IMR-90 (cell line): ENCODE data around the gene IGF2R. TPM values are rescaled to one million over a fixed set of nuclear protein-coding genes. Genes with fewer than 3 reads are reported as not detected.

Source experiments
- ATAC-seq: fragments of 200-7000 bp; cut with Tn5 transposase; 2 replicates; pipeline ENCODE4 v1.9.1; 2020; ENCODE audit warnings: low read depth, mild to moderate bottlenecking, moderate library complexity
- BruUV-seq: library from RNA; stranded (reverse); fragments of 400-500 nt; replicated peaks from 2 replicates; lab custom pipeline; 2021; lab: Mats Ljungman, UMichigan
- CTCF ChIA-PET: fragments of 300-600 bp; formaldehyde crosslinking; extraction: SDS; loops from one replicate; lab custom pipeline; 2021; ENCODE audit warnings: antibody characterized with exemption; lab: Yijun Ruan, JAX
- POLR2A ChIA-PET: fragments of 300-600 bp; sonication (Branson Sonifier 250); formaldehyde crosslinking; loops from one replicate; lab custom pipeline; 2022; ENCODE audit warnings: antibody characterized with exemption; ENCODE audit not compliant: unreplicated experiment; lab: Charles Lee
- DNase-seq: peaks from one replicate; pipeline ENCODE4 v3.0.0; 2013
- H2AFZ ChIP-seq: replicated peaks from 2 replicates; pipeline ENCODE3; 2013; ENCODE audit warnings: low read length, mild to moderate bottlenecking; ENCODE audit not compliant: poor library complexity
- H2AK5ac ChIP-seq: 2 replicates; pipeline ENCODE4 v1.6.1; 2013; ENCODE audit warnings: low read depth, low read length, inconsistent platforms
- H2AK9ac ChIP-seq: replicated peaks from 2 replicates; pipeline ENCODE3; 2013; ENCODE audit warnings: mild to moderate bottlenecking, low read depth, low read length, moderate library complexity; ENCODE audit not compliant: poor library complexity
- H2BK120ac ChIP-seq: 2 replicates; pipeline ENCODE4 v1.6.1; 2013; ENCODE audit warnings: low read depth, low read length, inconsistent platforms
- H2BK15ac ChIP-seq: 3 replicates; pipeline ENCODE4 v1.6.1; 2013; ENCODE audit warnings: low read depth, low read length, inconsistent platforms
- H2BK20ac ChIP-seq: 2 replicates; pipeline ENCODE4 v1.6.1; 2013; ENCODE audit warnings: low read depth, mild to moderate bottlenecking, inconsistent platforms, low read length, moderate library complexity
- H2BK5ac ChIP-seq: 2 replicates; pipeline ENCODE4 v1.6.1; 2013; ENCODE audit warnings: mild to moderate bottlenecking, low read depth, low read length, inconsistent platforms; ENCODE audit not compliant: poor library complexity, severe bottlenecking
- H3K14ac ChIP-seq: replicated peaks from 2 replicates; pipeline ENCODE4 v1.6.1; 2013; ENCODE audit warnings: low read depth, low read length, inconsistent platforms
- H3K18ac ChIP-seq: 2 replicates; pipeline ENCODE4 v1.6.1; 2013; ENCODE audit warnings: low read depth, low read length, control low read depth
- H3K23ac ChIP-seq: 2 replicates; pipeline ENCODE4 v1.6.1; 2013; ENCODE audit warnings: low read depth, low read length, inconsistent platforms
- H3K27ac ChIP-seq: 2 replicates; pipeline ENCODE4 v1.5.1; 2013; ENCODE audit warnings: mild to moderate bottlenecking, control low read depth, low read length; ENCODE audit not compliant: insufficient read depth
- H3K27me3 ChIP-seq: 2 replicates; pipeline ENCODE4 v1.6.1; 2013; ENCODE audit warnings: low read length; ENCODE audit not compliant: control insufficient read depth, insufficient read depth
- H3K36me3 ChIP-seq: 2 replicates; pipeline ENCODE4 v1.6.1; 2013; ENCODE audit warnings: low read length, mixed read lengths; ENCODE audit not compliant: control insufficient read depth, insufficient read depth
- H3K4ac ChIP-seq: 2 replicates; pipeline ENCODE4 v1.6.1; 2013; ENCODE audit warnings: low read depth, low read length, inconsistent platforms
- H3K4me1 ChIP-seq: 2 replicates; pipeline ENCODE4 v1.6.1; 2013; ENCODE audit warnings: low read length, mixed read lengths; ENCODE audit not compliant: control insufficient read depth, insufficient read depth
- H3K4me2 ChIP-seq: 2 replicates; pipeline ENCODE4 v1.6.1; 2013; ENCODE audit warnings: low read depth, mild to moderate bottlenecking, control low read depth, low read length, moderate library complexity
- H3K4me3 ChIP-seq: 2 replicates; pipeline ENCODE4 v1.5.1; 2013; ENCODE audit warnings: low read depth, mild to moderate bottlenecking, control low read depth, low read length, moderate library complexity; ENCODE audit not compliant: insufficient read depth
- H3K56ac ChIP-seq: 2 replicates; pipeline ENCODE4 v1.6.1; 2013; ENCODE audit warnings: low read length, inconsistent platforms; ENCODE audit not compliant: insufficient read depth; ENCODE audit errors: extremely low read depth
- H3K79me1 ChIP-seq, 2 experiments: 2 replicates each; pipeline ENCODE4 v1.6.1; 2013; ENCODE audit warnings: low read length in 2 of 2, inconsistent platforms in 1 of 2, low read depth in 1 of 2
- H3K9ac ChIP-seq: 2 replicates; pipeline ENCODE4 v1.6.1; 2013; ENCODE audit warnings: low read depth, low read length, control low read depth
- H3K9me1 ChIP-seq: 2 replicates; pipeline ENCODE4 v1.6.1; 2013; ENCODE audit warnings: low read length, inconsistent platforms; ENCODE audit not compliant: insufficient read depth
- H3K9me3 ChIP-seq: 2 replicates; pipeline ENCODE4 v1.6.1; 2013; ENCODE audit warnings: low read length; ENCODE audit not compliant: control insufficient read depth, insufficient read depth
- H4K20me1 ChIP-seq: 2 replicates; pipeline ENCODE4 v1.6.1; 2013; ENCODE audit warnings: low read length, inconsistent platforms; ENCODE audit not compliant: insufficient read depth
- H4K5ac ChIP-seq: 2 replicates; pipeline ENCODE4 v1.6.1; 2013; ENCODE audit warnings: mild to moderate bottlenecking, low read depth, low read length, control low read depth
- H4K8ac ChIP-seq, 2 experiments: 2 replicates each; pipeline ENCODE4 v1.6.1; 2013; ENCODE audit warnings: low read depth in 2 of 2, low read length in 2 of 2, control low read depth in 1 of 2, inconsistent platforms in 1 of 2
- H4K91ac ChIP-seq: 2 replicates; pipeline ENCODE4 v1.6.1; 2013; ENCODE audit warnings: low read depth, low read length, inconsistent platforms; ENCODE audit not compliant: insufficient read depth
- BHLHE40 ChIP-seq: fragments of 150-350 bp; IDR thresholded peaks from 2 replicates; pipeline ENCODE4 v1.6.1; 2016; ENCODE audit warnings: mild to moderate bottlenecking, low read depth, low read length
- CEBPB ChIP-seq: IDR thresholded peaks from 2 replicates; pipeline ENCODE4 v1.6.1; 2012; ENCODE audit warnings: low read depth, low read length, improper control_type of control experiment
- CHD1 ChIP-seq: IDR thresholded peaks from 2 replicates; pipeline ENCODE4 v1.6.1; 2012; ENCODE audit warnings: low read depth, low read length, improper control_type of control experiment
- CTCF ChIP-seq: conservative IDR thresholded peaks from 2 replicates; pipeline ENCODE4 v1.5.1; 2012; ENCODE audit warnings: mild to moderate bottlenecking, low read depth, low read length, improper control_type of control experiment
- FOS ChIP-seq: fragments of 150-350 bp; IDR thresholded peaks from 2 replicates; pipeline ENCODE4 v1.6.1; 2016; ENCODE audit warnings: low read depth, low read length
- MAFK ChIP-seq: IDR thresholded peaks from 2 replicates; pipeline ENCODE4 v1.6.1; 2012; ENCODE audit warnings: low read depth, low read length, improper control_type of control experiment
- MAZ ChIP-seq: IDR thresholded peaks from 2 replicates; pipeline ENCODE4 v1.6.1; 2012; ENCODE audit warnings: low read depth, mild to moderate bottlenecking, low read length, improper control_type of control experiment, moderate library complexity, borderline replicate concordance
- MXI1 ChIP-seq: IDR thresholded peaks from 2 replicates; pipeline ENCODE4 v1.6.1; 2012; ENCODE audit warnings: low read depth, mild to moderate bottlenecking, low read length, moderate library complexity, borderline replicate concordance
- NFE2L2 ChIP-seq: fragments of 150-350 bp; IDR thresholded peaks from 2 replicates; pipeline ENCODE4 v1.6.1; 2016; ENCODE audit warnings: low read depth, mild to moderate bottlenecking, low read length
- POLR2A ChIP-seq: IDR thresholded peaks from 2 replicates; pipeline ENCODE4 v1.6.1; 2012; ENCODE audit warnings: mild to moderate bottlenecking, low read depth, low read length
- RAD21 ChIP-seq: IDR thresholded peaks from 2 replicates; pipeline ENCODE4 v1.6.1; 2012; ENCODE audit warnings: low read length, improper control_type of control experiment
- RCOR1 ChIP-seq: IDR thresholded peaks from 2 replicates; pipeline ENCODE4 v1.6.1; 2012; ENCODE audit warnings: mild to moderate bottlenecking, low read length, improper control_type of control experiment; ENCODE audit not compliant: insufficient replicate concordance
- RFX5 ChIP-seq: IDR thresholded peaks from 2 replicates; pipeline ENCODE4 v1.8.0; 2012; ENCODE audit warnings: low read depth, mild to moderate bottlenecking, low read length, moderate library complexity
- SMC3 ChIP-seq: fragments of 150-350 bp; IDR thresholded peaks from 2 replicates; pipeline ENCODE4 v1.6.1; 2016; ENCODE audit warnings: low read depth, mild to moderate bottlenecking, antibody characterized with exemption, low read length, moderate library complexity
- WGBS, 2 experiments: methylation state at CpG; one replicate each; pipeline versions ENCODE4 v1.1.5 to v1.1.7; 2013; ENCODE audit warnings: missing lambda C conversion rate in 2 of 2; ENCODE audit not compliant: insufficient read length in 1 of 2; ENCODE audit errors: extremely low coverage in 2 of 2; 5-methylcytosine and 5-hydroxymethylcytosine counted together
- dilution Hi-C: fragments of 300-500 bp; cut with HindIII; formaldehyde crosslinking; loops from one replicate; pipeline ENCODE4 v1.14.3; 2018; ENCODE audit warnings: low sequenced_read_pairs; ENCODE audit not compliant: unreplicated experiment
- in situ Hi-C: fragments of 300-500 bp; cut with MboI; formaldehyde crosslinking; loops from 3 replicates; pipeline ENCODE4 v1.14.3; 2019; ENCODE audit warnings: low sequenced_read_pairs, inconsistent platforms, mixed read lengths
- intact Hi-C: fragments of 100-400 bp; cut with micrococcal nuclease; formaldehyde crosslinking; loops from 2 replicates; pipeline ENCODE4 v1.10.0; 2022
- polyA plus RNA-seq, 3 experiments: library from polyadenylated mRNA; depleted of rRNA; stranded (reverse); fragments of >200 nt; gene quantifications; 2 replicates each; pipeline ENCODE4 v1.2.3, GENCODE V29; 2012; ENCODE audit warnings: low replicate concordance in 1 of 3
- total RNA-seq: library from RNA; depleted of rRNA; stranded (reverse); fragments of >200 nt; gene quantifications from 2 replicates; pipeline ENCODE4 v1.2.3, GENCODE V29; 2012
- TF ChIP-seq, protein P1 (sequence below): fragments of 150-350 bp; IDR thresholded peaks from 2 replicates; pipeline ENCODE4 v1.6.1; 2017; ENCODE audit warnings: mild to moderate bottlenecking, antibody characterized with exemption, low read length, low read depth

The IGF2R gene
- total and polyA plus RNA-seq, 2 of the 4 experiments (the other 2 are of a cell fraction) = 33.2 to 41.4 TPM

GRCh38 chr6:160013987-160014868 is 45.3 kb downstream of the IGF2R start:
- H3K9ac ChIP-seq = no peak overlapping the region
- no peak overlapping the region for H2AFZ ChIP-seq
- no peaks in the 10 kb centered on the region for H3K9me3 ChIP-seq
- no peak overlapping the region for H3K27ac ChIP-seq
- H3K9me1 ChIP-seq = peaks cover 6% of the 10 kb centered on the region
- no peak overlapping the region for H2BK120ac ChIP-seq
- no peak overlapping the region for H4K8ac ChIP-seq
- no peak overlapping the region for H4K91ac ChIP-seq
- H3K4ac ChIP-seq = no peak overlapping the region
- peaks cover 12 to 42% of the 10 kb centered on the region in 2 experiments for H3K79me1 ChIP-seq
- no peak overlapping the region for H3K18ac ChIP-seq
- H3K27me3 ChIP-seq = no peaks in the 10 kb centered on the region
- H2AK9ac ChIP-seq = peak overlapping the region; percentile 20
- peak; percentile 40 for DNase-seq
- in situ Hi-C loops (no loop called here), intact Hi-C loops (no loop called here), dilution Hi-C loops (no loop called here)
- H4K5ac ChIP-seq = no peak overlapping the region
- H2BK15ac ChIP-seq = no peak overlapping the region
- H4K20me1 ChIP-seq = peaks cover 18% of the 10 kb centered on the region; the same call in 1 of the 2 replicates
- H3K4me3 ChIP-seq = no peak overlapping the region
- peak overlapping the region; percentile 2 for H2BK5ac ChIP-seq
- no peak overlapping the region for H2BK20ac ChIP-seq
- no peak overlapping the region for H2AK5ac ChIP-seq
- H3K36me3 ChIP-seq = peaks cover 25% of the 10 kb centered on the region
- H3K4me2 ChIP-seq = no peak overlapping the region
- ATAC-seq = peak; percentile 40; the same call in 1 of the 2 replicates
- no peak overlapping the region for H3K23ac ChIP-seq
- POLR2A ChIA-PET = no interaction called here
- H3K4me1 ChIP-seq = 0 out of 2 replicates have a peak, but pooled peaks cover 2% of the 10 kb centered on the region
- no CpG with 5 or more reads among the region's 4 CpGs for WGBS, 2 experiments
- no peak overlapping the region for H3K56ac ChIP-seq
- CTCF ChIA-PET = no interaction called here
- BruUV-seq = no TSS peak
- 0 out of 2 replicates have a peak overlapping the region, but pooled peaks have one; percentile 52 for H3K14ac ChIP-seq
- no peak for TF ChIP-seq CTCF
- no peak for TF ChIP-seq FOS
- TF ChIP-seq MAZ = no peak
- TF ChIP-seq RCOR1 = no peak
- TF ChIP-seq RAD21 = no peak
- TF ChIP-seq SMC3 = no peak
- TF ChIP-seq BHLHE40 = no peak
- no peak for TF ChIP-seq NFE2L2
- TF ChIP-seq MAFK = no peak
- no peak for TF ChIP-seq RFX5
- TF ChIP-seq POLR2A = no peak
- no peak for TF ChIP-seq CEBPB
- TF ChIP-seq MXI1 = no peak
- TF ChIP-seq, protein P1, sequence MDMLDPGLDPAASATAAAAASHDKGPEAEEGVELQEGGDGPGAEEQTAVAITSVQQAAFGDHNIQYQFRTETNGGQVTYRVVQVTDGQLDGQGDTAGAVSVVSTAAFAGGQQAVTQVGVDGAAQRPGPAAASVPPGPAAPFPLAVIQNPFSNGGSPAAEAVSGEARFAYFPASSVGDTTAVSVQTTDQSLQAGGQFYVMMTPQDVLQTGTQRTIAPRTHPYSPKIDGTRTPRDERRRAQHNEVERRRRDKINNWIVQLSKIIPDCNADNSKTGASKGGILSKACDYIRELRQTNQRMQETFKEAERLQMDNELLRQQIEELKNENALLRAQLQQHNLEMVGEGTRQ = no peak
- TF ChIP-seq CHD1 = no peak
